Daoy (cell line): ENCODE results near the gene TCF7L2. TPM values are rescaled to one million over a fixed set of nuclear protein-coding genes. Genes with fewer than 3 reads are reported as not detected.

ENCODE experiments used
- DNase-seq: peaks from one replicate; pipeline ENCODE4 v3.0.0-alpha.2; 2015; ENCODE audit warnings: low read depth
- total RNA-seq: library from RNA; depleted of rRNA; stranded (reverse); fragments of >200 nt; shearing (Covaris generic); gene quantifications from 2 replicates; pipeline ENCODE4 v1.2.3, GENCODE V29; 2014

The TCF7L2 gene
- total RNA-seq, 1 experiment from 2014 or later: 1.9 TPM

DNA sequence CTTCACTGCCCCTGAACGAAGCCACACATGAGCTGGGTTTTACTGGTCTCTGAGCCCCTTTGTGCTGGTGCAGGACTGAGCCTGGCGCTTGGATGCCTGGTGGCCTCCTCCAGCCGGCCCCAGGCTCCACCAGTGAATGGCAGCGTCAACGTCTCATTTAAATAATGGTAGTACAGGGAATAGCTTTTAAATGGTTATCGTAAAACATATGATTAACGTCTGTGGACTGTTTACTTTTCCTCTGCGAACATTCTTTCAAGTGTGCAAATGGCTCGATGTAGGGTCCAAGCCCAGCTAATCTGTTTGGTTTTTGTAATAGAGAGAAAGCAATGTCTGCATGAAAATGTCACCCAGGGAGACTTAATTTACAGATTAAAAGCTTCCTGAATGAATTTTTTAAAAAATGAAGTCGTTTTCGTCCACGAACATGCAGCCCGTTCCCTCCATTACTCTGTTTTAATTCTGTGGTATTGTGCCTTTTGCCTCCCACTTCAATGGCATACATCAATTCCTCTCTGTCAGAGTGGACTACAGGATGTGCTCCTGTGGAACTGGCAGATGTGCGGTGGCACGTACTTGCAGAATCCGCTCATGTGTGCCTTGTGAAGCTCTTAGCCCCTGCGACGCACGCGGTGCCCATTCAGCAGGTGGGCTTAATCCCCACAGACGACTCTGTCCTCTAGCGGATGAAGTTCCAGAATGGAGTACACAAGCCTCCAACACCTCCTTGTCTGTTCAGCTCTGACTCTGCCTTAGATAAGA lies 192.7 kb downstream of the TCF7L2 start:
- DNase-seq: no peak

DNA sequence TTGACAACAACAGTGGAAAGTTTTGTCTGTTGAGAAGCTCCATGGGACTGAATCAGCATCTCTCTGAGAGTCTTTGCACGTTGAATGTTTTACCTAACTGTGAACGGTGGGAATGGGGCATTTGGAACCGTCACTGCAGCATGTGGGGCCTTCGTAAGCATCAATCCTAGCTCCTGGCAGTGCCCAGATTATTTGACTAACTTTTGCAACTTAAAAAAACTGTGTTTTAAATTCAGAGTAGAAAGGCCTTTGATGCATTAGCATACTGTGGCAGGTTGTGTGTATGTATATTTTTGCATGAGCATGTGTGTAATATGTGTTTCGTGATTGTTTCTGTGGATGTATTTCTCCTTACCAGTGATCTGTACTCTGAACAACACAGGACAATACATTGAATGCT lies 194.5 kb downstream of the TCF7L2 start:
- DNase-seq: no peak

- no peak for DNase-seq
Measured at GRCh38 chr10:113148071-113148825, 198.2 kb downstream of the TCF7L2 start.

GRCh38 chr10:113148901-113149300 lies 198.9 kb downstream of the TCF7L2 start:
- no peak for DNase-seq

DNA sequence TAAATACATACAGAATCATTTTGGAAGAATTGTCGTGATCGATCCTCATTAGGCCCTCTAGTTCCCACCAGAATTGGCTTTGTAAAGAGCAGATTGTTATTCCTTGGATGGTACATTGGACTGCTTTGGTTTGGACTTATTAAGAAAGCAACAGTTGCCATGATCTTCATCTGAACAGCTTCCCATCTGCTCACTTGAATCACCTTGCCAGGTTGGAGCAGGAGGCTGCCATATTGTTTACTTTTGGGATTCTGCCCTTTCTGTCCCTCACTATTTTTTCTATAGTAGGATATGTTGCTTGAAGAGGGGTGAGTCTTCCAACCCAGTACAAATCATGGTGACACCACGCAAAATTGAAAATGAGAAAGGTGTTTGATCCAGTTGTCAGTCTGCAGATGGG lies 199.6 kb downstream of the TCF7L2 start:
- DNase-seq: no peak

DNA sequence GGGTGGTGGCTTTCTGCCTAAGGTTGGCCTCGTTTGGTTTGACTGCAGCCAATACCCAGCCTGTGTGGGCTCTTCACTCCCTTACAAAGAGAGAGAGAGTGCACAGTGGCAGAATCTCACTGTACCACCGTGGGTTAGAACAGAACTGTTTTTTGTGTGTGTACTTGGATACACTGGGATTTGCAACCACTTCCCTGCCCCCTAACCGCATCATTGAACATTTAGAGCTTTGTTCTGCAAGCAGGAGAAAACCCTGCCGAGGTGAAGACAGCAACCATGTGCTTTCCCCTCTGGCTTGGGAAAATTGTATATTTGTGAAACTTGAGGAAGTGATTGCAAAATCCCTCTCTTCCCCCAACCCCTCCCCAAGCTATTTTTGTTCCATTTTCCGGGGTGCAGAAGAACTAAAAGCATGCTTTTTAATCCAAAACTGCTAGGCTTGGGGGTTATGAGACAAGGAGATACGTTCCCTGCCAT lies 201.2 kb downstream of the TCF7L2 start:
- DNase-seq: no peak

- DNase-seq: no peak
Measured at GRCh38 chr10:113153493-113154102, 203.6 kb downstream of the TCF7L2 start.

DNA sequence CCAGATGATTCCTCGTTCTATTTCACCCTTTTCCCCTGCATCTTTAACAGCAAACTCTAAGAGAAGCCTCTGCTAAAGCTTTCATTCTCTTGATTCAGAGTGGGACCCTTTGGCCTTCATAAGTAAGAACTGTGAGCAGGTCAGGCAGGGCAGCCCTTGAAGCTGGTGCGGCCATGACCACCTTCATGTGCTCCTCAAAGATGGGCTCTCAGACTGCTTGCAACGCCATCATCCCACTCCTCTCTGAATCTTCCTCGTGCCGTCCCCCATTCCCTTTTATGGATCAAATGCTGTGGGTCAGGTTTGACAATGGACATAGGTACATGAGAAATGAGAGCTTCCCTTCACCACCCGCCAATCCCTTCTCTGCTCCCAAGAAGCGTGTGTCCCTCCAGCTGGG lies 207.4 kb downstream of the TCF7L2 start:
- no peak for DNase-seq

DNA sequence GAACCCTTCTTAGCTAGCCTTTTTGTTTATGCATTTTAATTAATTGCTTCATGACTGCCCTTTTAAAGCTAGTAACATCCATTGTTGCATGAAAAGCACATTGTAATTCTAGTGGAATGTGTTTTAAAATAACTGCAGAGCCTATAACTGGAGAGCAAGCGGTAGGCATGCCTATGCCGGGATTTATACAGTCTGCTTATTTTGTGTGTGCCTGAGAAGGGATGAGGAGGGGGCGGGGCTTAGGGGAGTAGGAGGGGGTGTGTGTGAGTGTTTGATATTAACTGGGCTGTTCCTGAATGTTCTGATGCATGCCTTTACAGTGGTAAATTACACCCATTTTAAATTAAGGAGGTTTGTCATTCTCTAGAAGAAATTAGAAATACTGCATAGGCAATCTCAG lies 208.1 kb downstream of the TCF7L2 start:
- no peak for DNase-seq

DNA sequence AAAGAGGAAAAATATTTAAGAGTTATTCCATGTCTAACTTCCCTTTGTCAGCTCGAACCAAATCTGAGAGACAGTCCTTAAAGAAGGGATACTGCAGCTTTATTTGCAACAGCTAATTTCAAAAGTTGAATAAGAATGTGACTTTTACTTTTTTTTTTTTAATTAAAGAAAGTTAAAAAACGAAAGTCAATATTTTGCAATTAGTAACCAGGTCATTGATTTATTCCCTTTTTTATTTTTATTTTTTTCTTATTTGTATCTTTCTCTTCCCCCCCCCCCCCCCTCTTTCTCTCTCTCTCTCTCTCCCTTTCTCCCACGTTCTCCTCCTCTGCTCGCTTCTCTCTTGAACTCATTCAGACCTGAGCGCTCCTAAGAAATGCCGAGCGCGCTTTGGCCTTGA lies 209.5 kb downstream of the TCF7L2 start:
- no peak for DNase-seq

- DNase-seq: no peak
Measured at GRCh38 chr10:113160641-113161040, 210.6 kb downstream of the TCF7L2 start.

DNA sequence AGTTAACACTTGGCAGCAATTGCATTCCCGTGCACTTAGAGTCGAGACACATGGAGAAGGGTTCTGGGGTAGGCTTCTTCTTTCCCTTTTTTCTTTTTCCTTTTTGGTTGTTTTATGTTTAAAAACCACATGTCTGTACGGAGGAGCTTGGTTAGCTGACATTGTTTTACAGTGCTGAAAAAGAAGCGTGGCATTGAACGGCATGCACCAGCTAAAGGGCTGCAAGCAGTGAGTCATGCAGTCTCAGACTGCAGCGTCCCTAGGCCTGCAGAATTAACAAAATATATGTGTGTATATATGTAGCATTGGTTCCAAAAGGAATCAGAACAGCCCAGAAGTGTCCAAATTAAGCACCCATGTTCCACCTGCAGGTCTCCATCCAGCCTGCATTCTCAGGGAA lies 211.0 kb downstream of the TCF7L2 start:
- no peak for DNase-seq

- DNase-seq: no peak
Measured at GRCh38 chr10:113162960-113163359, 212.9 kb downstream of the TCF7L2 start.

- DNase-seq: no peak
Measured at GRCh38 chr10:113165673-113166072, 215.6 kb downstream of the TCF7L2 start.

DNA sequence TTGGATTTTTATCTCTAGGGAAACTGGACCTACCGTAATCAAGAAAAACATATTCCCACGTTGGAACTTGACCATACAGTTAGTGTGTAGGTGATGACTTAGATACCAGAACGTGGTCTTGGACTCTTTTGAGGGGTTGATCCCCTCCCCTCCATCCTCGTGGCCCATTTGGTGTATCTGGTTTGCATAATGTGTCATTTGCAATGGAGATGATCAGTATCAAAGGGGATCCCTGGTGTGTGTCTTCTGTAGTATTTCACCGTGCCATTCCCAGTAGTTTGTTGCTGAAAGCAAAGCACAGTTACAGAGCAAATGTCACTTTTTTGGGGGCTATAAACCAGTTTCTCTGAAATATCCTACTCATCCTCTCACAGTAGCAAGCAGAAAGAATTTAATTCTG lies 217.7 kb downstream of the TCF7L2 start:
- DNase-seq: no peak

DNA sequence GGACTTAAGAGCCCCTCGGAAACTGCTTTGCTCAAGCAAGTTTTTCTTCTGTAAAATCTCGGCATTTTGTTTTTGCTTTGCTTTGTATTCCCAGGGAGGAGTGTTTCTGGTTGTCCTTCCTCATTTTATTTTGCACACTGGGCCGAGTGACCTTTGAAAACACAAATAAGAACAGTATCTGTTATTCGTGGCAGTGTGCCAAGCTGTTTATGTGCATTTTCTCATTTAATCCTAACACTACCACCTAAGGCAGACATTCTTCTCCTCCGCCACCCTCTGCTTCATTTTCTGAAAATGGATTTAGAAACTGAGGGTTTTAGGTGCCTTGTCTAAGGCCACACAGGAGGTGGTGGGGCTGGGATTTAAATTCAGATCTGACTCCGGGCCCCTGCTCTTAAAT lies 218.5 kb downstream of the TCF7L2 start:
- no peak for DNase-seq

GRCh38 chr10:113169111-113169510 lies 219.1 kb downstream of the TCF7L2 start:
- DNase-seq: no peak

DNA sequence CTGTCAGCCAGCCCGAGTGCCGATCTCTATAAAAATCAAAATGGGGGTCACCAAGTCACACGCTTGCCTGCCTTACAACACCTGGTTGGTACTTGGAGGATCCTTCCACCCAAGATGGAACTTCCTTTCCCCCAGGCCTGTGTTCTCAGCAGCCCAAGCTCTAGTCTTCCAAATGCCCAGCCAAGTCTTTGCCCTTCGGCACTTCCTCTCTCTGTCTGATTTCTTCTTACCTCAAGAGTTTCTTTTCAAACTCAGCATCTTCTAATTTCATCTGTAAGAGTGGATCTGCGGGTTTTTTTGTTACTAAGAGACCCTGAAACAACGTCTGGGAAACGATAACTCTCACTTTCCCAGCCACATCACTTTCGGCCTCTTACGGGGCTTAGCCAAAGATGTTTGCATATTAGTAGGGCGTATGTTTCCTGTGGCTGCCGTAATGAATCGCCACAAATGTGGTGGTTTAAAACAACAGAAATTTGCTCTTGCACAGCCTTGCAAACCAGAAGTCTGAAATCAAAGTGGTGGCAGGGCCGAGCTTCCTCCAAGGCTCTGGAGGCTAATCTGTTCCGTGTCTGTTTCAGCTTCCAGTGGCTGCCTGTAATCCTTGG lies 219.9 kb downstream of the TCF7L2 start:
- DNase-seq: no peak

- DNase-seq: no peak
Measured at GRCh38 chr10:113171662-113172061, 221.6 kb downstream of the TCF7L2 start.

GRCh38 chr10:113175176-113175575 lies 225.1 kb downstream of the TCF7L2 start:
- no peak for DNase-seq

DNA sequence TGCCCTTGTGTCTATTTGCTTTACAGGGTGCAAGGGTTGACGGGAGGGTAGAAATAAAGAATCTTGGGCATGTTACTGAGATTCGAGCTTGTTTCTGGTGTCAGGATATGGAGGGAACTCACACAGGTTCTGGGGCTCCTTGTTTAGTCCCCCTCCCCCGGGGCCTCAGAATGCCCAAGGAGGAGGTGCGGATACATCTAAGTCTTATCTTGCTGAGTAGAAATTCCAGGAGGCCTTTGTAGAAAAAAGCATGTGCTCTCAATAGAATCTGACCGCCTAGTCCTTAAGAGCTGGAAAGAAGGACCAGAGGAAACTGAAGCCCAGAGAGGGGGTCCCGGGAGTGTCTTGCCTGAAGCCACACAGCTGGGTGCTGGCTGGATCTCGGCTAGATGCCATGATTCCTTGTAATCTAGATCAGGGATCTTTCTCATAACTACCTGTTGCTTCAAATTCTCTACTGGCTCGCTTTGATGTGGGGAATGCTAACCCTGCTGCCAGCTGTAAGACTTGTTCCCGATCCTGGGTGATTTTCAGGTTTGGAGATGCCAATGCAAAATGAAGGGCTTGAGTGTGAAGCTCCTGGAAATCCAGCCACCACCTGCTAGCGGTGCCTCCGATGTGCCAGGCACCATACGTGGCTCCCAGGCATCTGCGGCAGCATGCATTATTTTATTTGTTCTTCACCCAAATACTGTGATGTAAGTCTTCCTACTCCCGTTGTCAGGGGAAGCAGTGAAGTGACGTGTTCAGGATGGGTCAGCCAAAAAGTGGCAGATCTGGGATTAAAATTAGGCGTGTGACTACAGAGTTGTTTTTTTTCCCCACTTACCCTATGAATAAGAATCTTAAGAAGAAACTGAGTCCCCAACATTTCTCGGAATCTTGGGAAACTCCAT lies 226.0 kb downstream of the TCF7L2 start:
- DNase-seq: no peak
